ENCODE measurements around the gene WDR18.

Gene WDR18

GRCh38 chr19:1042689-1043511 is 58.8 kb downstream of the WDR18 start:
- DNase-seq (ENCODE audit: low spot score) = no peak

Data from globus pallidus (tissue), 1 donor.